Trophoblast cell (in vitro differentiated cells and primary cell): ENCODE data around the gene BCOR.

Experiments used
- DNase-seq, 2 donors: peaks; one replicate each; pipeline ENCODE4 v3.0.0-alpha.2; 2016
- H2AFZ ChIP-seq: 2 replicates; pipeline ENCODE4 v1.6.1; 2013; ENCODE audit warnings: low read length, moderate library complexity, mild to moderate bottlenecking; ENCODE audit not compliant: insufficient read depth, poor library complexity
- H2AK5ac ChIP-seq: 2 replicates; pipeline ENCODE4 v1.6.1; 2013; ENCODE audit warnings: mild to moderate bottlenecking, low read length
- H2BK120ac ChIP-seq: 2 replicates; pipeline ENCODE4 v1.6.1; 2013; ENCODE audit warnings: low read length, mild to moderate bottlenecking, moderate library complexity; ENCODE audit not compliant: insufficient read depth, poor library complexity
- H2BK12ac ChIP-seq: 2 replicates; pipeline ENCODE4 v1.6.1; 2013; ENCODE audit warnings: mild to moderate bottlenecking, low read length, moderate library complexity
- H2BK5ac ChIP-seq: 2 replicates; pipeline ENCODE4 v1.6.1; 2013; ENCODE audit warnings: low read length, low read depth, moderate library complexity, mild to moderate bottlenecking; ENCODE audit not compliant: poor library complexity
- H3K14ac ChIP-seq: 2 replicates; pipeline ENCODE4 v1.6.1; 2013; ENCODE audit warnings: mild to moderate bottlenecking, low read length
- H3K18ac ChIP-seq: 2 replicates; pipeline ENCODE4 v1.6.1; 2013; ENCODE audit warnings: mild to moderate bottlenecking, low read length
- H3K23ac ChIP-seq: 2 replicates; pipeline ENCODE4 v1.6.1; 2013; ENCODE audit warnings: low read length
- H3K27ac ChIP-seq: 2 replicates; pipeline ENCODE4 v1.5.1; 2013; ENCODE audit warnings: low read depth, mild to moderate bottlenecking, inconsistent platforms, low read length, moderate library complexity
- H3K27me3 ChIP-seq: 2 replicates; pipeline ENCODE4 v1.6.1; 2013; ENCODE audit warnings: inconsistent platforms, mild to moderate bottlenecking, low read length, moderate library complexity; ENCODE audit not compliant: insufficient read depth
- H3K36me3 ChIP-seq, 2 experiments: 1 replicate in 1 of 2; 2 replicates in 1 of 2; pipeline ENCODE4 v1.6.1; 2013; ENCODE audit warnings: low read length in 2 of 2, mild to moderate bottlenecking in 2 of 2, moderate library complexity in 1 of 2; ENCODE audit not compliant: insufficient read depth in 2 of 2, control insufficient read depth in 1 of 2
- H3K4ac ChIP-seq: 2 replicates; pipeline ENCODE4 v1.6.1; 2013; ENCODE audit warnings: low read depth, mild to moderate bottlenecking, low read length, moderate library complexity
- H3K4me1 ChIP-seq, 2 experiments: 1 replicate in 1 of 2; 2 replicates in 1 of 2; pipeline ENCODE4 v1.6.1; 2013; ENCODE audit warnings: low read length in 2 of 2, mild to moderate bottlenecking in 2 of 2, moderate library complexity in 1 of 2; ENCODE audit not compliant: insufficient read depth in 2 of 2, control insufficient read depth in 1 of 2
- H3K4me2 ChIP-seq: 2 replicates; pipeline ENCODE4 v1.6.1; 2013; ENCODE audit warnings: inconsistent platforms, mild to moderate bottlenecking, low read length, moderate library complexity
- H3K4me3 ChIP-seq: 2 replicates; pipeline ENCODE4 v1.5.1; 2013; ENCODE audit warnings: mild to moderate bottlenecking, low read depth, low read length, inconsistent platforms
- H3K79me1 ChIP-seq: one replicate; pipeline ENCODE4 v1.6.1; 2013; ENCODE audit warnings: low read length
- H3K79me2 ChIP-seq: 2 replicates; pipeline ENCODE4 v1.6.1; 2013; ENCODE audit warnings: low read length, mild to moderate bottlenecking; ENCODE audit not compliant: control insufficient read depth, insufficient read depth, poor library complexity
- H3K9ac ChIP-seq: 2 replicates; pipeline ENCODE4 v1.6.1; 2013; ENCODE audit warnings: mild to moderate bottlenecking, low read length
- H3K9me3 ChIP-seq: 2 replicates; pipeline ENCODE4 v1.6.1; 2013; ENCODE audit warnings: low read depth, mild to moderate bottlenecking, control low read depth, inconsistent platforms, low read length; ENCODE audit not compliant: insufficient read depth
- H4K12ac ChIP-seq: 2 replicates; pipeline ENCODE4 v1.6.1; 2013; ENCODE audit warnings: low read depth, mild to moderate bottlenecking, low read length, moderate library complexity
- H4K8ac ChIP-seq: 2 replicates; pipeline ENCODE4 v1.6.1; 2013; ENCODE audit warnings: low read depth, mild to moderate bottlenecking, low read length, moderate library complexity
- H4K91ac ChIP-seq: one replicate; pipeline ENCODE4 v1.6.1; 2013; ENCODE audit warnings: low read depth, mild to moderate bottlenecking, low read length, moderate library complexity
- WGBS: extraction: QIAGEN DNeasy Blood & Tissue Kit; methylation state at CpG from one replicate; pipeline ENCODE4 v1.1.7; 2013; ENCODE audit warnings: missing lambda C conversion rate; ENCODE audit not compliant: insufficient read length, insufficient coverage; ENCODE audit errors: extremely low coverage; 5-methylcytosine and 5-hydroxymethylcytosine counted together

BCOR gene

GRCh38 chrX:40094900-40095582 is 2.7 kb downstream of the BCOR start:
- H3K9me3 ChIP-seq: no peaks in the 10 kb centered on the region
- no peak overlapping the region for H4K12ac ChIP-seq
- DNase-seq: peak in 1 of 2 donors; percentile 26
- no peak overlapping the region for H3K9ac ChIP-seq
- H2AK5ac ChIP-seq: no peak overlapping the region
- H3K23ac ChIP-seq: no peak overlapping the region
- no peak overlapping the region for H2BK120ac ChIP-seq
- peaks cover 20% of the 10 kb centered on the region for H3K79me1 ChIP-seq
- H3K36me3 ChIP-seq: no peaks in the 10 kb centered on the region
- no peak overlapping the region for H4K8ac ChIP-seq
- no peak overlapping the region for H3K27ac ChIP-seq
- H3K18ac ChIP-seq: peak overlapping the region; percentile 3
- H3K27me3 ChIP-seq: no peaks in the 10 kb centered on the region
- peak overlapping the region; percentile 92 for H3K4me2 ChIP-seq
- no peak overlapping the region for H3K4ac ChIP-seq
- peaks cover 19 to 29% of the 10 kb centered on the region in 2 experiments for H3K4me1 ChIP-seq
- no CpG with 5 or more reads among the region's 33 CpGs for WGBS
- H3K4me3 ChIP-seq: peak overlapping the region; percentile 68
- no peaks in the 10 kb centered on the region for H3K79me2 ChIP-seq
- no peak overlapping the region for H2AFZ ChIP-seq
- no peak overlapping the region for H2BK5ac ChIP-seq
- H4K91ac ChIP-seq: no peak overlapping the region
- no peak overlapping the region for H2BK12ac ChIP-seq
- no peak overlapping the region for H3K14ac ChIP-seq

GRCh38 chrX:40094041-40094899 is 3.5 kb downstream of the BCOR start:
- peak overlapping the region; percentile 42 for H4K91ac ChIP-seq
- no peak overlapping the region for H3K14ac ChIP-seq
- no peak overlapping the region for H3K27ac ChIP-seq

GRCh38 chrX:40093586-40093985 is 4.2 kb downstream of the BCOR start:
- no peak overlapping the region for H3K4me3 ChIP-seq
- no peak overlapping the region for H3K23ac ChIP-seq
- no peak overlapping the region for H3K9ac ChIP-seq
- no peak overlapping the region for H2BK5ac ChIP-seq
- no peak overlapping the region for H2BK120ac ChIP-seq
- H3K9me3 ChIP-seq: no peaks in the 10 kb centered on the region
- peak overlapping the region; percentile 92 for H3K4me2 ChIP-seq
- no peak overlapping the region for H2AFZ ChIP-seq
- no peaks in the 10 kb centered on the region for H3K79me2 ChIP-seq
- no peak overlapping the region for H2BK12ac ChIP-seq
- H2AK5ac ChIP-seq: no peak overlapping the region
- H3K4me1 ChIP-seq: peaks cover 21 to 30% of the 10 kb centered on the region in 2 experiments
- H3K79me1 ChIP-seq: peaks cover 21% of the 10 kb centered on the region
- no peak overlapping the region for H3K27ac ChIP-seq
- no CpG with 5 or more reads among the region's 10 CpGs for WGBS
- no peaks in the 10 kb centered on the region for H3K27me3 ChIP-seq
- H4K12ac ChIP-seq: no peak overlapping the region
- DNase-seq: peak; percentile 64 to 71
- no peaks in the 10 kb centered on the region for H3K36me3 ChIP-seq
- H3K18ac ChIP-seq: peak overlapping the region; percentile 35
- no peak overlapping the region for H4K8ac ChIP-seq
- no peak overlapping the region for H4K91ac ChIP-seq
- H3K4ac ChIP-seq: no peak overlapping the region
- no peak overlapping the region for H3K14ac ChIP-seq

More at GRCh38 chrX:40094041-40094899, 3.5 kb downstream of the BCOR start:
- H3K79me2 ChIP-seq: no peaks in the 10 kb centered on the region
- H3K4me2 ChIP-seq: peak overlapping the region; percentile 92
- no peak overlapping the region for H2BK5ac ChIP-seq
- peaks cover 22% of the 10 kb centered on the region for H3K79me1 ChIP-seq
- H3K23ac ChIP-seq: no peak overlapping the region
- no CpG with 5 or more reads among the region's 76 CpGs for WGBS
- H2BK12ac ChIP-seq: no peak overlapping the region
- H3K9me3 ChIP-seq: no peaks in the 10 kb centered on the region
- no peak overlapping the region for H3K9ac ChIP-seq
- H2AK5ac ChIP-seq: no peak overlapping the region
- H4K12ac ChIP-seq: no peak overlapping the region
- H4K8ac ChIP-seq: no peak overlapping the region
- no peaks in the 10 kb centered on the region for H3K27me3 ChIP-seq
- peak; percentile 43 to 59 for DNase-seq
- no peak overlapping the region for H2BK120ac ChIP-seq
- no peak overlapping the region for H3K4ac ChIP-seq
- H3K36me3 ChIP-seq: no peaks in the 10 kb centered on the region
- H3K4me3 ChIP-seq: peak overlapping the region; percentile 68
- no peak overlapping the region for H2AFZ ChIP-seq
- H3K4me1 ChIP-seq: peaks cover 21 to 31% of the 10 kb centered on the region in 2 experiments
- peak overlapping the region; percentile 35 for H3K18ac ChIP-seq

GRCh38 chrX:40092808-40093435 is 4.8 kb downstream of the BCOR start:
- Histone ChIP-seq H4K91ac (no peak overlapping the region), H3K79me1 (peaks cover 20% of the 10 kb centered on the region), H3K4me3 (no peak overlapping the region), H3K4me1 (peaks cover 24 to 30% of the 10 kb centered on the region in 2 experiments), H2BK120ac (no peak overlapping the region), H4K8ac (no peak overlapping the region), H3K36me3 (no peaks in the 10 kb centered on the region), H3K4ac (no peak overlapping the region), H3K9ac (no peak overlapping the region), H2BK5ac (no peak overlapping the region), H2BK12ac (no peak overlapping the region), H3K79me2 (no peaks in the 10 kb centered on the region), H3K4me2 (no peak overlapping the region), H2AFZ (no peak overlapping the region), H2AK5ac (no peak overlapping the region), H3K14ac (no peak overlapping the region), H3K27me3 (no peaks in the 10 kb centered on the region), H3K27ac (no peak overlapping the region), H3K18ac (no peak overlapping the region), H3K23ac (no peak overlapping the region), H4K12ac (no peak overlapping the region), H3K9me3 (no peaks in the 10 kb centered on the region)
- no peak for DNase-seq
- no CpG with 5 or more reads among the region's 9 CpGs for WGBS
